ENCODE results near the gene ARVCF. TPM values are rescaled to one million over a fixed set of nuclear protein-coding genes. Genes with fewer than 3 reads are reported as not detected.

ARVCF gene
- total and polyA plus RNA-seq, 2 of the 8 experiments (the other 6 are each of a cell fraction or from before 2014, with no cell fraction given) = 31.0 to 43.2 TPM

GRCh38 chr22:19975707-19976035 is 41.0 kb downstream of the ARVCF start (continued):
- TF ChIP-seq BCL11A (IDR thresholded peaks at IDR 0.05; ENCODE audit: low read depth in 2 of 2, low read length in 2 of 2) = no peak
- no peak for TF ChIP-seq CREB1 (IDR thresholded peaks at IDR 0.05)
- TF ChIP-seq CTBP2 (IDR thresholded peaks at IDR 0.05; ENCODE audit: borderline replicate concordance, insufficient read depth, insufficient read length, low read length) = no peak
- TF ChIP-seq SIN3A (conservative IDR thresholded peaks at IDR 0.05 in 1 of 2, IDR thresholded peaks at IDR 0.05 in 1 of 2; ENCODE audit: low read depth in 1 of 2, low read length in 2 of 2) = no peak
- TF ChIP-seq KDM1A (IDR thresholded peaks at IDR 0.05; ENCODE audit: borderline replicate concordance, low read length) = no peak
- no peak for TF ChIP-seq TAF7 (optimal IDR thresholded peaks at IDR 0.05; ENCODE audit: borderline replicate concordance, low read depth, low read length)
- TF ChIP-seq SIRT6 (IDR thresholded peaks at IDR 0.05; ENCODE audit: low read length) = no peak
